NOMO-1 treated with dmso at 0.1 percent for 144 hours (cell line): ENCODE results near the gene NBEA.

Experiments used
- DNase-seq: peaks from one replicate; lab custom pipeline; 2025; ENCODE audit not compliant: unreplicated experiment; lab: John Stamatoyannopoulos, UW

Gene NBEA

DNA sequence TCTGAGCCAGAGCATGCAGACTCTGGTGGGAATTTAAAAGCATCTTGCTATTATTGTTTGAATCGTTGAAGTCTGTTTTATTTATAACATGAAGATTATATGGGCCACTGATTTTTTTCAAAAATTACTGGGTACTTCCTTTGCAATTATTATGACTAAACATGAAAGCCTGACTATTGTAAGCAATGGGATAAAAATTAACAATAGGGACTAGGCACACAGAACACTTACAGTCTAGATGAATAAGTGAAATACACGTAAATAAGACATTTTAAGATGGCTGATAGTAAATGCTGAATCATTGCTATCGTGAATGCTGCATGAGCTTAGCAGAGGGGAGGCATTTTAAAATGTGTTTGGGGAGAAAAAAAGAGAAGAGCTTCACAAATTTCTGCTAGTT is 615.4 kb downstream of the NBEA start:
- no peak for DNase-seq

DNA sequence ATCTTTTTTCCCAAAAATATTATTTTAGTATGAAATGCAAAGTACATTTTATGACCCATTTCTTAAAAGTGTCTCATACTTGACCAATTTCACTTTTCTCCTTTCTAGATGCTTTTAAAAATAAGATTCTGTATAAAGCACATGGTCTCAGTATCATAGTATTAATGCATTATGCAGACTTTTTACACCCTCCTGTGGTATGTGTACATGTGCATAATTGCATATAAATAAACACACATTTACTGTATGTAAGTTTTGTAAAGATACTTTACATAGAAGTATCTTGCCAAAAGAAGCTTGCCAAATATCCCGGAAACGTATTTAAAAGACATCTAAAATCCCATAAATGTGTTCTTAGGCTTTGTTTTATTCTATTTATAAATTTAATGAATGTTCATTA is 619.5 kb downstream of the NBEA start:
- DNase-seq = no peak

DNA sequence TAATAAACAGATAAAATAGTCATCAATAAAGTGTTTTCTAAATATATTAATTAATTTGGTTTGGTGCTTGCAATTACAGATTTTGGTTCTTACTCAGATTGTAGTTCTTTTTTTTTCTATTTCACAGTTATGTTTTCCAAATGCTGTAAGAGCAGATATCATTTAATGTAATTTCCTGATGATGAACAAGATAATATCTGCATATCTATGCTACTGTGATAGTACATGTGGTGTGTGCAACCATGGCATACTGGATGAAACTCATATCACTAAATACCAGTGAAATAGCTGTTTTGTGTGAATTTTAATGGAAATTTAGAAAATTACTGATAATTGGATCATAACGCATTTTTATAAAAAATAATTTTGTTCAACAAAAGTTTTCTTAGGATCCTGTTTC is 623.2 kb downstream of the NBEA start:
- DNase-seq = no peak

DNA sequence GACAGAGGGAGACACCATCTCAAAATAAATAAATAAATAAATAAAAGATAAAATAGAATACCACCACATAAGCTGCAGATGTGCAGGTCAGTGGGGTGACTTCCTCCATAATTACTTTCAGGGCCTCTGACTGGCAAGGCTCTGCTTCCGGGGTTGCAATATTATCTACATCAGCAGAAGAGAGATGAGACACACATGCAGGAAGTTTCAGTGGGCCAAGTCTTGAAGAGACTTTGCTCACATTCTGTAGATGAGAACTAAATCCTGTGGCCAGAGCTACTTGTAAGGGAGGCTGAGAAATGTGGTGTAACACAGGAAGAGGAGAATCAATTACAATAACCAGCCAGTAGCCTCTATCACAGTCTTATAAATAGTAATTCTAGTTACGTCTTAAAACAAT is 624.3 kb downstream of the NBEA start:
- no peak for DNase-seq

DNA sequence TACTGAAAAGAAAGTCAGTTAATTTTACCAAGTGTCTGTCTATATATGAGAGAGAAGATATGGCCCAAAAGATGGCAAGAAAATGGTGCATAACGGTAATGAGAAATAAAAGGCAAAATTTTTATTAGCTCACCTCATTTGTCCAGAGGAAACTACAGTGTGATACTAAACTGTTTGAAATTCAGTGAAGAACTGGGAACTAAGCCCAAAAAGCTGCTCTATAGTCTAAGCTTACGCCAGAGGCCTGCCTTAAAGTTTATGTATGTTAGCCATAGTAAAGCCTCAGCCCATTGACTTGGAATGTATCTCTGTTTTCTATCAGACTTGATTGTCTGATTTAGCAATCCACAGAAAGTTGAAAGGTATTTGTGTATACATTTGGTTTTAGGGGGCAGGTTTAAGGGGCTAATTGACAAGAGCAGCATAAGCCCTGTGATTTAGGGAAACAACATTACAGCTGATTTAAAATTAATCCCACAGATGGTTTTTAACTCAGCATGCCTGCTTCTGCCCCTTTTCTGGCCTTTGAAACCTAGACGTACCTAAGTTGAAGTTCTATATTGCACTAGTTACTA is 625.4 kb downstream of the NBEA start:
- DNase-seq = no peak

DNA sequence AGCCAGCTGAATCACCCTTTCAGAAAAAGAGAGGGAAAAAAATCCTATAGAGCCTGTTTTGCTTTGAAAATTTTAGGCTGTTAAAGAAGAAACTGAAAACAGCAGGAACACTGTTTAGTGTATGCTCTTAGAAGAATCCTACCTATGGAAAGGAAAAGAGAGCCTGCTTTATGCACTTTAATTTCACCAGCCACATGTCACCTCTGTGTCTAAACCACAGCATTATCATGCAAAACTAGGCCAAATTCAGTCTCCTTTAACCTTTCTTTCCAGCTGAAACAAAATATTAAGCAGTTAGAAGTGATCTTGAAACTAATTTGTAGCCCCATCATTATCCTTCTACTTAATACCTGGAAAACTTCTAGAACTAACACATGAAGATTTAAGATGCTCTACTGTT is 631.6 kb downstream of the NBEA start:
- DNase-seq = no peak

DNA sequence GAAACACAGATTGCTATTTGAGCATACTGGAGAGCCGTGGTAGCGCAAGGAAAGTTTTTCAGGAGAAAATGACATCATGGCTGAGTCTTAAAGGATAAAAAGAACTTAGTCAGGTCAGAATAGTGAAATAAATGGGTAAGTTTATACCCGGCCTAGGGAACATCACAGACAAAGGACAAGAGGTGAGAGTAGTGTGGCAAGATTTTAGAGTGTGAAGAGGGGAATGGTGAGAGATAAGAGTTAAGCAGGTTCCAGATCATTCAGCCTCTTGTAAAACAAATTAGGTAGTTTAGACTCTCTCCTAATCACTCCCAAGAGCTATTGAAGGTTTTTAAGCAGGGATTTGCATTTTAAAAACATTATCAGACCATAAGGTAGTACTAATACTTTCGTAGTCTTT is 650.4 kb downstream of the NBEA start:
- DNase-seq = no peak

DNA sequence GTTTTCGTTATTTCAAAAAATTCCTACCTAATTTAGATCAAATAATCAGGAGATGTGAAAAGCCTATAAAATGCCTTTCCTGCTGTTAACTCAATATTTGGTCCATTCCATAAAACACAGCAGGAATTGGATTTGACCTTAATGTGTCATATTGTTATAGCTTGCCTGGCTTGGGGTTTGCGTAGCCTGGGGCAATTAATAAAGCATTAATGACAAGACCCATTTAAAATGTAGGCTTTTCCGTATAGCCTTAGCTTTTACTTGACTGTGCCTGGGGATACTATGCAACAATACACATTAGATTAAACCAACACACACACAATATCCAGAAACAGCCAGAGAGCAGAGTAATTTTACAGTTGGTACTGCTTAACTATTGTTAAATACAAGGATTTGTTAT is 651.6 kb downstream of the NBEA start:
- DNase-seq = no peak

DNA sequence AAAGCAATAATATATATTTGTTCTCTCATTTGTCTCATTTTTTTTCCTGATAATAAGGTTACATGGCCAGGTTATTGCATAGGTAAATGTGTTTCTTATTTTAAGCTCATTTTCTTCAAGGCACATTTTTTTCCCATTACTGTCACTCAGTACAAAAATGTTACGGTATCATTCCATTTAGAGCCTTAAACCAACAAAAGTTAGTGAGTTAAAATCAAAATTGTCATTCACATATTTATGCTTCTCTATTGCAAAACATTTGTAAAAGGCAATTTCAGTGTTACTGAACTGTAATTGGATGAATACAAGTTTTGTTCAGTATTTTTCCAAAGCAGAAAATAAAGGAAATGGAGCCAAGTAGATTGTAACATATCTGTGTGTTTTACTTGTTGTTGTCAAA is 652.0 kb downstream of the NBEA start:
- no peak for DNase-seq

DNA sequence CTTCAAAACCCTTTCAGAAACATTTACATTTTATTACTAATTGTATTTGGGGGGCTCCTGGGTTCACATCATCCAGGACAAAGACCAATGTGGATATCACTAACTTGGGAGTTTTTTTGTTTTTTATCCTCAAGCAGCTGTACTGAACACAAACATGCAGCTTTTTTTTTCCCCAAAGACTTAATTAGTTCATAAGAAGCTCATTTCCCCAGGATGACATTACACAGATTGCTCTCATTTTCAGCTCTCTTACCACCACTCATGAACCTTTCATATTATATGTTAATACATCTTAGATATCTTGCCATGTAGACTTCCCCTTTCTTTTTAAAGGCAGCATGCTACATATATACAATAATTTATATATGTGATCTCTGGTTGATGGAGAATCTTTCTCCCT is 653.1 kb downstream of the NBEA start:
- DNase-seq = no peak

DNA sequence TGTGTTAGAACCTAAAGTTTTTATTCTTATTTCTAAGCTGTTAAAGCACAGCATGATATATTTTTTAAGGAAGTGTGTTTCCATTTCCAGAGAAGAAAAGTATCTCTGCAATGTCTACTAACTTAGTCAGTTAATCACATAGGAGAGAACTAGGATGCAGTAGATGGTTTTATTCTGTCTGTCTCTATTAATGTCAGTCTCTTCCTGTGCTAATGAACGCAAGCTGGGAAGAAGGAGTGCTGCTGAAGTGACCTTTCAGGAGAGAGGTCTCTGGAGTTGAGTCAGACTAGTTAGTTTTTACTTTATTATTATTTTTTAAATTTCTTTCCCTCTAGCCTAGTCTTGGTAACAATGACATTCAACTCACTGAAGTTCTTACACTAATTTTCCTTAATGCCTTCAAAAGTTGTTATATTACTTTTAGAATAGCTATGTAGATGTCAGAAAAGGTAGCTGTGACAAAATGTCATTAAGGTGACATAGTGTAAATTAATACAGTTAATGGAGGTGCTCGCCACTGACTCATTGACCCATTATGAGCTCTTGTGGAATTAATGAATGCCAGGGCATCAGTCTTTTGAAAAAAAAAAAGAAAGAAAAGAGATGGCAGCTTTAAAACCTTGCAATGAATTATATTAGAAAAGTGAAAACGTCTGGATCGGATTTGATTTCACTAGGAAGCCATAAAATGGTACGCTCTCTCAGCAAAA is 654.4 kb downstream of the NBEA start:
- no peak for DNase-seq

DNA sequence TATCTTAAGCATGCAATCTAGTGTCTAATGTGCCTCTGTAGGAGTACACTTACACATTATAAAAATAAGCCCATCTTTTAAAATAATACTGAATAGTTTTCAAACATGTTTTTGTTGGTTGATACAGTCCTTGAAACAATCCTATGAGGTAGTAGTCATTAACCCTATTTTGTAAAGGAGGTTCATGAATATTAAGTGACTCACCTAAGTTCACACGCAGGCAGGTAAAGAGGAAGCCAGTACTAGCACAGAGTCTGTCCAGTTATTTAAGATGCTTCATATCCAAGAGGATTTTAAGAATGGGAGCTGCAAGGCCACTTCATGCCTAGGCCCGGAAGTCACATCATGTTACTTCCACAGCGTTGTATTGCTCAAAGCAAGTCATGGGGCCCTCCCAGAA is 655.4 kb downstream of the NBEA start:
- no peak for DNase-seq

DNA sequence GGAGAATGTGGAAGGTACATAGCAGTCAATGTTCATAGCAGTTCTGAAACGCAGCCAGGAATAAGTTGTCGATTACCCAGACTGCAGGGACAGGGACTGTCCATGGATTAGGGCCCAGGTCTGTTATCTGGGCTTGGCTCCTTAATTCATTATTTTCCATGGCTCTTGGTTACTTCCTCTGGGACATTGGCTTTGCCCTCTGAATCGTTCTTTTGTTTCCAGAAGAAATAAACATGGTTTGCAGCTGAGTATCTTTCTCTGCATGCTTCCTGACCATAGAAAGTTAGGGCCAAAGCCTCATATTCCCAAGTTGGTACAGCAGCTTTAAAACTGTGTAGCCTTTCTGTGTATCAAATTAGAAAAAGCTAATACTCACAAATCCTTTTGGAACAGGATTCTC is 656.2 kb downstream of the NBEA start:
- DNase-seq = no peak

DNA sequence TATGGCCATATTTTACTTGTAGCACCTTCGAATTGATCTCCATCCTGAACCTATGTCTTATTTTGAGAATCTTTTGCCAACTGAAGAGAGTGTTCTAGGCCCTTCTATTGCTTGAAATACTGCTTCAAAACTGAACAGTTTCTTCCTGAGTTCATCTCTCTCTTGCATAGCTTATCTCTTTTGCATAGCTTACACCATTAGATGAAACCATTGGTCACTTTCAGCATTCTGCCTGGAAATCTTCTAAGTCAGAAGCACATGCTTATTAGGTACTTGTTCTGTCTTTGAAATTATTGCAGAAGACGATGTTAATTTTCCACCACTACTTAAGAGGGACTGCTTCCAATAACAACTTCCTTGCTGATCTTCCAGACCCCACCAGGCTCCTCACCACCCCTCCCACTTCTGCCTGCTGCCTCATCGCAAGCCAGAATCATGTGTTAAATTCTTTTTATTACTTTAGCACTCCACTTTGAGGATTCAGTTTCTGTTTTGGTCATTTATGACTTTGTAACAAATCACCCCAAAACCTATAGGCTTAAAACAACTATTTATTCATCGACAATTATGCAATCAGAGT is 656.8 kb downstream of the NBEA start:
- DNase-seq = no peak

DNA sequence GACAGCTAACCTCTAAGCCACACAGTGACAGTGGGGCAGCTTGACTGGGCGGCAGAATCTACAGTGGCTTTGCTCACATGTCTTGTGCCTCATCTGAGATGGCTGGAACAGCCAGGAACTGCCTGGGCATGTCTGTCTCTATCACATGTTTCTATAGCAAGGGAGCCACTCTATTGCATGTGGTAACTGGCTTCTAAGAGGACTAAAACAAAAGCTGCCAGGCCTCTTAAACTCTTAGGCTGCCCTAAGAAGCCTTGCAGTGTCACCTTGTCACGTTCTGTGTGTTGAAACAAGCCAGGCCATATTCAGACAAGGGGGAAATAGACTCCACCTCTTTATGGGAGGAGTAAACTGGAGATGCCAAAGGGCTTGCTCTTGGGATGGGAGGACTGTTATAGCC is 657.3 kb downstream of the NBEA start:
- no peak for DNase-seq

DNA sequence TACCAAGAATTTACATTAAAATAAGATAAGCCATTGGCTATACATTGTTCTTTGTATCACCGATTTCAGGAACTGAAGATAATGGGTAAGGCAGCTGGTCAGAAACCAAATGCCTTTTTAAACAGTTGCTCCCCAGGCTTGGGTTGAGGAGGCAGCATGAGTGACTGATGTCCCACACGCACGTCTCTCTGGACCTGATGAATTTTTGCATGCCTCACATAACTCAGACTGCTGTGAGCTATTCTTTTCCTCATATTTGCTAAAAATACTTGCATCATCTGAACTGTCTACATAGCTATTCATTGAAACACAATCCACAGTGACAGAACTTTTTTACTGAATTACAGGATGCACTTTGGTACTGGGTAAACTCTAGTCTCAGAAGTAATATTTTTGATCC is 658.1 kb downstream of the NBEA start:
- no peak for DNase-seq

DNA sequence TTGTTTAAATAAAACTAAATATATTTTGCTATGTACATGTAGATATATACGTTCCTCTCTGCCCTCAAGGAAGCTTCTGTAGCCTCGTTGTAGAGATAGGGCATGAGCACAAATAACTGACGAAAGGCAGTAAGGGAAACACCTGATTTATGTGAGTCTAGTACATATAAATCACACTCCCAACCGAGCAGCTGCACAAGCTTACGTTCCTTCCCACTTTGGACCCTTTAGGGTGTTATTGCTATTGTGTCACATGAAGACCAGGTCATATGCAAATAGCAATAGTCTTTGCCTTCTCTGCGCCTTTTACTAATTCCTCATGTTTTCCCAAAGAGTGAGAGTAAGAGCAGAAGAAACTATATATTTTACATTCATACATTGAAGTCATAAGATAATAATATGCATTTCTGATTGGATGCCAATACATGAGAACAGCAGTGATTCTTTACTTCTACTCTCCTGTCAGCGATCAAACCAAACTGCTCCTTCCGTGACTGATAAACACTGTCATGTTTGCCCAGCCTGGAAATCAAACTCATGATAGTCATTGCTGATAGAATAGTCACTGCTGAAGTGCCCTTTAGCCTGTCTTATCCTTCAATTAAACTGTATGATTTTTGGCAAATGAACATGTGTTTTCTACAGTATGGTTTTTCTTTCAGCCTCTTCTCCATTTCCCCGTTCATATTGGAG is 661.7 kb downstream of the NBEA start:
- no peak for DNase-seq

DNA sequence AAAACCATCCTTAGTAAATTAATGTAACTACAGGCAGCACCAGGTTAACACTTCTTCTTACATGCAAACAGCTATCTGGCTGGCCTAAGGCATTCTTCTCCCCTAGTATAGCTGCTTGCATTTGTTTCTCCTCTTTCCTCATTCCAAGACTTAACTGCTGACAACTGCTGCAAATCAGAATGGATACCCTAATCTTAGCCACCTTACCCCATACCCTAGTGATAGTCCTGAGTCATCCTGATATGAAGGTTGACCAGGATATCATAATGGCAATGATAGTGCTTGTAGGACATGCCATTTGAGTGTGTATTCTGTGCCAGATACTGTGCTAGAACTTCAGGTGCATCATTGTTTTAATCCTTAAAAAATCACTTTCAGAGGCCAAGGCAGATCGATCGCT is 672.6 kb downstream of the NBEA start:
- DNase-seq = no peak

DNA sequence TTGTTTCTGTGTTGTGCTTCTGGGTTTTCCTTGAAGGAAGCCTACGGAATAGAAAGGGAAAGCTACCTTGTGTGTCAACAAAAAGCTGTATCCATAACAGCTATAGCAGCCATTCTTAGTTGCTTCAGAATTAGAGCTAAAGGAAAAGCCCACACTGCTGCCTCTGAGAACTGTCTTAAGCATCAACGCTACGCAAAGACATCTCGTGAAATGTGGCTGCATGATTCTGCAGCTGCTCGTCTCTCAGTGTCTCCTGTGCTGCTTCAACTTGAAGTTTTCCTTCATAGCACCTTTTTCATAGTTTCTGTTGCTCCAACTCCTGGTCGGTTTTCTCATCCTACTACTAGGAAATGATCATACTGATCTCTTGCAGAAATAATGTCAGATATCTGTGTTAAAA is 675.4 kb downstream of the NBEA start:
- no peak for DNase-seq

DNA sequence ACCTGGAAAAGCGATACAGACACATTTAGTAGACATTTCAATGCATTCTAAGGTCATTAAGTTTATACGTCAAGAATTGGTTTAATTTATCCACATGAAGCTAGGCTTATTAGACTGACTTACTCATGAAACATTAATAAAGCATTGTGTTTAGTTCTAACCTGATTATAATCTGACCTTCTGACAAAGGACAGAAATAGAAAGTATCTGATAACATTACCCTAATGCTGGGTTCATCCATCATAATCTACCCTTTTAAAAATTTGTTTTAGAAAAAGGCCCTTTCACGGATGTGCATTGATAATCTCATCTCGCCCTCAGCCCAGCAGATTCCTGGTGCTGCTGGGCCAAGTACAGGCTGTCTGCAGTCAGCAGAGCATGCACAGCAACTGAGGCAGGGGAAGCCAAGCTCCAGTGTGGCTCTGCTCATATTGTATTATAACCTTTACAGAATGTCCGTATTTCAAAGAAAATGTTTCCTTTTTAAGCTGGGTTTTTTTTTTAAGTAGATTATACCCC is 676.6 kb downstream of the NBEA start:
- DNase-seq = no peak

DNA sequence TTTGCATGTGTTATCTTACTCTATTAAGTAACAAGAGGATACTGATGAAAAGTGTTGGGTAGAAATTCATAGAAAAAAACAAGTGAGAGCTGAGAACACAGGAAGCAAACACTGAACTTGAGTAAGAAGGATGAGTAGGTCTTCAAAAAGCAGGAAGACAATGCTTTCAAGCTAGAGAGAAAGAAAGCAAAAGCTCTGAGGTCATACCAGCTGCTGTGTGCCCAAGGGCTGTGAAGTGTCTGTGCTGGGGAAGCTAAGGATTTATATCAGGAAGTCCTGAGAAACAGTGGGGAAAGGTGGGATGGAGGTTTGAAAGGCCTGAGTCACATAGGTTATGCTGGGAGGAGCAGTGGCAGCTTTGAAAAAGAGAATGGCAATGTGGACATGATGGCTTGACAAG is 679.9 kb downstream of the NBEA start:
- no peak for DNase-seq

DNA sequence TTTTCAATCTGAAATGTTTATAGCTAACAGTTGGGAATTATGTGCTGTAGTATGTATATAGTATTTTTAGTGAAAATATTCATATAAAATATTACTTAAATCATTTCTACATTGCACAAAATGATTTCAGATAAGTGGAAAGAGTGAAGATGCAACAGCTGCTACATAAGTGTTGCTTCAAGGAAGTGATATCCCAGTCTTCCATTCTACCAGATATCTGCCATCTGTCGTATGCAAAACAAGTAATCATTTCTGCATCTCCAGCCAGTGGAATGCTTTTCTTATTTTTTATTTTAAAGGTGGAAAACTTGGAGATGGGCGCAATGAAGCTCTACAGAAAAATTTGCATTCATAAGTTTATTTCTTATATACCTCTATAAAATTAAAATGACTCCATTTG is 687.0 kb downstream of the NBEA start:
- no peak for DNase-seq
